GM23248 (cell line): ENCODE data around the gene COL6A5. TPM values are rescaled to one million over a fixed set of nuclear protein-coding genes. Genes with fewer than 3 reads are reported as not detected.

Experiments
- DNase-seq: peaks from one replicate; pipeline ENCODE4 v3.0.0-alpha.2; 2015
- H2AFZ ChIP-seq: fragments of 200-600 bp; sonication (generic); 2 replicates; pipeline ENCODE4 v1.6.1; 2016; ENCODE audit warnings: antibody characterized with exemption
- H3F3A ChIP-seq: fragments of 200-600 bp; sonication (generic); 2 replicates; pipeline ENCODE4 v1.6.1; 2016; ENCODE audit warnings: mild to moderate bottlenecking, antibody characterized with exemption, mixed run types; ENCODE audit not compliant: insufficient read depth
- H3K27ac ChIP-seq: fragments of 200-600 bp; sonication (generic); 2 replicates; pipeline ENCODE4 v1.5.1; 2016; ENCODE audit warnings: mild to moderate bottlenecking
- H3K27me3 ChIP-seq: fragments of 200-600 bp; sonication (generic); replicated peaks from 2 replicates; pipeline ENCODE4 v1.6.1; 2016; ENCODE audit warnings: mild to moderate bottlenecking; ENCODE audit not compliant: insufficient read depth
- H3K36me3 ChIP-seq: fragments of 200-600 bp; sonication (generic); 2 replicates; pipeline ENCODE4 v1.6.1; 2016; ENCODE audit warnings: low read depth, mild to moderate bottlenecking
- H3K4me1 ChIP-seq: fragments of 200-600 bp; sonication (generic); 2 replicates; pipeline ENCODE4 v1.6.1; 2016; ENCODE audit warnings: mild to moderate bottlenecking; ENCODE audit not compliant: insufficient read depth
- H3K4me2 ChIP-seq: fragments of 200-600 bp; sonication (generic); one replicate; pipeline ENCODE4 v1.6.1; 2016; ENCODE audit warnings: mild to moderate bottlenecking; ENCODE audit not compliant: unreplicated experiment
- H3K4me3 ChIP-seq: fragments of 200-600 bp; sonication (generic); 2 replicates; pipeline ENCODE4 v1.5.1; 2016; ENCODE audit warnings: mild to moderate bottlenecking
- H3K79me2 ChIP-seq: fragments of 200-600 bp; sonication (generic); 2 replicates; pipeline ENCODE4 v1.6.1; 2016; ENCODE audit warnings: mild to moderate bottlenecking; ENCODE audit not compliant: insufficient read depth
- H3K9ac ChIP-seq: fragments of 200-600 bp; sonication (generic); 2 replicates; pipeline ENCODE4 v1.6.1; 2016; ENCODE audit warnings: mild to moderate bottlenecking
- H3K9me2 ChIP-seq: fragments of 200-600 bp; sonication (generic); 2 replicates; pipeline ENCODE4 v1.6.1; 2016; ENCODE audit warnings: mixed run types, mild to moderate bottlenecking, moderate library complexity; ENCODE audit not compliant: insufficient read depth
- H3K9me3 ChIP-seq: fragments of 200-600 bp; sonication (generic); one replicate; pipeline ENCODE4 v1.6.1; 2017; ENCODE audit warnings: low read depth
- H4K20me1 ChIP-seq: fragments of 200-600 bp; sonication (generic); 2 replicates; pipeline ENCODE4 v1.6.0; 2016; ENCODE audit not compliant: insufficient read depth
- EZH2 ChIP-seq: fragments of 200-600 bp; sonication (generic); IDR thresholded peaks from 2 replicates; pipeline ENCODE4 v1.6.1; 2018; ENCODE audit warnings: antibody characterized with exemption, mild to moderate bottlenecking; ENCODE audit not compliant: insufficient read depth, poor library complexity, severe bottlenecking
- EZH2phosphoT487 ChIP-seq: fragments of 200-600 bp; sonication (generic); IDR thresholded peaks from 2 replicates; pipeline ENCODE4 v1.6.1; 2018; ENCODE audit warnings: antibody characterized with exemption, moderate library complexity, mild to moderate bottlenecking, low read depth; ENCODE audit not compliant: insufficient read depth
- WGBS, 2 experiments: methylation state at CpG; one replicate each; pipeline ENCODE4 v1.1.6; 2015 to 2017; ENCODE audit warnings: low lambda C conversion rate in 2 of 2, low coverage in 1 of 2; ENCODE audit errors: missing lambda C conversion rate in 2 of 2; 5-methylcytosine and 5-hydroxymethylcytosine counted together
- in situ Hi-C: fragments of 300-500 bp; cut with MboI; formaldehyde crosslinking; loops from 2 replicates; pipeline ENCODE4 v1.15.0; 2020
- polyA plus RNA-seq: library from polyadenylated mRNA; unstranded; fragments of >200 nt; fragmentation: Nextera tagmentation; extraction: Ambion mirVana; gene quantifications from 2 replicates; pipeline ENCODE4 v1.2.1, GENCODE V29; 2016
- total RNA-seq: library from RNA; depleted of rRNA; stranded (reverse); fragments of >200 nt; shearing (Covaris generic); gene quantifications from 2 replicates; pipeline ENCODE4 v1.2.3, GENCODE V29; 2014

Gene COL6A5
- total and polyA plus RNA-seq, 2 experiments from 2014 or later = not detected

DNA sequence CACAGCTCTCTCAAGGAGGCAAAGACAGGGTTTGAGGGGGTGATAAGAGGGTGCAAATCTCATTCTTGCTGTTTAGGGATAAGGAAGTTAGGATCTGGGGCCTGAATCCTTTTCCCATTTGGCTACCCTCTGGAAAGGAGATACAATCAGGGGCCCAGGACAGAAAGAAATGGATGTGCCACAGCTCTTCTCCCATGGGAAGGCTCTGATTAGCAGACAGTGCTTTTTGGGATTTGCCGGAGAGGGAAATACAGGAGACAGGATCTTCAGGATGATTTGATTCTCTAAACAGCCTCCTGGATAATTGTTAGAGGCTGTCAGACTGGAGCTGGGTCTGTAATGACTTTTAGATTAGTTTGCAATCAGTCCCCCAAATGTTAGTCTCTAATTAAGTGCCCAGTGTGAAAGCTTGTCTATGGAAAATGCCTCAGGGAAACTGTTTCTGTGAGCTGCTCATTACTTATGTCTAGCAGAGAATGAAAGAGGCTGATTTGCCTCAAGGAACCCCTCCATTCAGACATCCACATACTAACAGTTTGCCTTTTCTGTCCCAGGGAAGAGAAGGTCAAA lies 67.6 kb downstream of the COL6A5 start:
- no peak overlapping the region for H3K27ac ChIP-seq
- no peak for DNase-seq
- H3K36me3 ChIP-seq = no peaks in the 10 kb centered on the region
- no peaks in the 10 kb centered on the region for H3K79me2 ChIP-seq
- H3K4me3 ChIP-seq = no peak overlapping the region
- in situ Hi-C loops = no loop called here
- no peak overlapping the region for H2AFZ ChIP-seq
- WGBS, 2 experiments = 0% methylated on average over 1 of the region's 1 CpG
- H4K20me1 ChIP-seq = no peaks in the 10 kb centered on the region
- TF ChIP-seq EZH2 = no peak
- TF ChIP-seq EZH2phosphoT487 = no peak
- H3K9me3 ChIP-seq = no peaks in the 10 kb centered on the region
- no peaks in the 10 kb centered on the region for H3K4me1 ChIP-seq
- no peaks in the 10 kb centered on the region for H3K27me3 ChIP-seq
- no peaks in the 10 kb centered on the region for H3K9me2 ChIP-seq
- no peak overlapping the region for H3K9ac ChIP-seq
- H3F3A ChIP-seq = no peaks in the 10 kb centered on the region
- H3K4me2 ChIP-seq = no peak overlapping the region

DNA sequence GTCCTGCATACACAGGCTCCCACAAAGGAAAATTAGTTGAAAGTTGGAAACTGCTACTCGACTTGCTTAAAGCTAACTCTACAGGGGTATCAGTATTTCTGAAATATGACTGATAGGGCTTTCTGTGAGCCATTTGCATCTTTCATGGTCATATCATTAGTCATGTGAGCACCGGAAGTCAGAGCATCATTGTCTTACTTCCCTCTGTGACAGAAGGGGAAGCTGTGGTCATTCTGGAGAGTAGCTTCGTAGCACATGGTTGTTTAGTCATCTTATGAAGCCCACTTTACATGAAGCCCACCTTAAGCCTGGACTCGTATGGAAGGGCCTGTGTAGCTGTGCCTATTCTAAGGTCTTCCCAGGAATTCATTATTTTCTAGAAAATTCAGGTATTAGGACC lies 69.0 kb downstream of the COL6A5 start:
- Histone ChIP-seq H3K4me2 (no peak overlapping the region), H3K9me3 (no peaks in the 10 kb centered on the region), H3K79me2 (no peaks in the 10 kb centered on the region), H3K9ac (no peak overlapping the region), H3K4me3 (no peak overlapping the region), H4K20me1 (no peaks in the 10 kb centered on the region), H3K4me1 (no peaks in the 10 kb centered on the region), H3K27me3 (peaks cover 3% of the 10 kb centered on the region; the same call in 1 of the 2 replicates), H3F3A (no peaks in the 10 kb centered on the region), H3K27ac (no peak overlapping the region), H3K9me2 (no peaks in the 10 kb centered on the region), H3K36me3 (no peaks in the 10 kb centered on the region), H2AFZ (no peak overlapping the region)
- in situ Hi-C loops = no loop called here
- DNase-seq = no peak
- TF ChIP-seq EZH2 (no peak), EZH2phosphoT487 (no peak)
- WGBS, 2 experiments = 46 to 57% methylated on average over 4 of the region's 4 CpGs

DNA sequence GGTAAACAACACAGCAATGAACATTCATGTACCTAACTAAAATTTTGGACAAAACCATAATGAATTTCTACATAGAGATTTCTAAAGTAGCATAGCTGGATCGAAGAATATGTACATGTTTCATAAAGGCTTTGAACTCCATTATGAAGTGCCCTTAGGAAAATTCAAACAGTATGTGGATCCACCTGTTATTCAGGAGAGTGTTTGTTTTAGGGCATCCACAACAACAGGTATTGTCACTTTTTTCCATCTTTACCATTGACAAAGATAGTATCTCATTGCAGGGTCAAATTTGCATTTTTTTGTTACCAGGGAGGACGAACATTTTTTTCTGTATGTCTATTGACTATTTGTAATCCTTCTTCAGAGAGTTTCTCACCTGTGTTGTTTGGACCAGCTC lies 75.0 kb downstream of the COL6A5 start:
- 25 to 31% methylated on average over 2 of the region's 2 CpGs for WGBS, 2 experiments
- no peak overlapping the region for H3K27ac ChIP-seq
- no peaks in the 10 kb centered on the region for H3K9me2 ChIP-seq
- no peak overlapping the region for H3K9ac ChIP-seq
- no peaks in the 10 kb centered on the region for H3K36me3 ChIP-seq
- in situ Hi-C loops = no loop called here
- no peaks in the 10 kb centered on the region for H3K79me2 ChIP-seq
- H3K4me1 ChIP-seq = no peaks in the 10 kb centered on the region
- TF ChIP-seq EZH2 (no peak), EZH2phosphoT487 (no peak)
- H2AFZ ChIP-seq = no peak overlapping the region
- no peaks in the 10 kb centered on the region for H3K9me3 ChIP-seq
- no peak for DNase-seq
- H3K27me3 ChIP-seq = peaks cover 9% of the 10 kb centered on the region; the same call in 1 of the 2 replicates
- no peaks in the 10 kb centered on the region for H4K20me1 ChIP-seq
- no peak overlapping the region for H3K4me2 ChIP-seq
- no peaks in the 10 kb centered on the region for H3F3A ChIP-seq
- no peak overlapping the region for H3K4me3 ChIP-seq

DNA sequence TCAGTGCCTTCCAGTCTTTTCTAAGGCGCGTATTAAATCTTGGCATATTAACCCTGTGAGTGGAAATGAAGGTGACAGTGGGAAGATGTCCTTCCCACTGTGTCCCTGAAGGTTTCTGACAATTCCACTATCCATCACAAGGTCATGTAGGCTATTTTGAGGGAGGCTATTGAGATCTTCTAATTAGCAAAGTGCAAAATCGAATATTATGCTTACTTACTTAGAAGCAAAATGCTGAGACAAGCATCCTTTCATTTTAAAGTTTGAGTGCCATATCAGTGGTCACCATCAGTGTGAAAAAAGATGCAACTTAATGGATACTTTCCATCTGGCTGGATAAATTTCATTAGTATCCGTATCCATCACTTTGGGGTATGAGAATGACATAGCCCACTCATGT lies 77.6 kb downstream of the COL6A5 start:
- Histone ChIP-seq H3F3A (no peaks in the 10 kb centered on the region), H3K4me3 (no peak overlapping the region), H4K20me1 (no peaks in the 10 kb centered on the region), H3K36me3 (no peaks in the 10 kb centered on the region), H3K27me3 (peaks cover 9% of the 10 kb centered on the region; the same call in 1 of the 2 replicates), H3K9me3 (no peaks in the 10 kb centered on the region), H3K27ac (no peak overlapping the region), H3K4me1 (no peaks in the 10 kb centered on the region), H3K79me2 (no peaks in the 10 kb centered on the region), H3K9ac (no peak overlapping the region), H2AFZ (no peak overlapping the region), H3K9me2 (no peaks in the 10 kb centered on the region), H3K4me2 (no peak overlapping the region)
- no peak for TF ChIP-seq EZH2
- no peak for TF ChIP-seq EZH2phosphoT487
- WGBS, 2 experiments = 66 to 68% methylated on average over 4 of the region's 4 CpGs
- DNase-seq = no peak
- in situ Hi-C loops = no loop called here

DNA sequence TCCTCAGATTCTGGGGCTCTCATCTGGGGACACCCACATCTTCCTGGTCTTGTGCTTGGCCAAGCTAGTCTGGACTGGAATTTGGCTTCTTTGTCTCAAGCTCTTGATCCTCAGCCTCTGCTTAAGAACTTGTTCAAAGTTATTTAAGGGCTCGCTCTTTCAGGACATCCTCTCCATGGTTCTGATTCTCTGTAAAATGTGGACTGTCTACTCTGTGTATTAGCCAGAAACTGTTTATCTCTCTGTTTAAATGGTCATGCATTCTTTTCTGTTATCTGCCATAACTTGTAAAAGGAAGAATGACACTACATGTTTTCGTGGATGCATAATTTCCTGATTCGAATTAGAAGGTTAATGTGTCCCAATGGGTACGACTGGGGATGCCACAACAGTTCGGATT lies 79.4 kb downstream of the COL6A5 start:
- Histone ChIP-seq H3K9me2 (no peaks in the 10 kb centered on the region), H3K9me3 (no peaks in the 10 kb centered on the region), H3K4me2 (no peak overlapping the region), H4K20me1 (no peaks in the 10 kb centered on the region), H3K27ac (no peak overlapping the region), H2AFZ (no peak overlapping the region), H3K36me3 (no peaks in the 10 kb centered on the region), H3K4me3 (no peak overlapping the region), H3K9ac (no peak overlapping the region), H3K4me1 (no peaks in the 10 kb centered on the region), H3K79me2 (no peaks in the 10 kb centered on the region), H3F3A (no peaks in the 10 kb centered on the region), H3K27me3 (peaks cover 12% of the 10 kb centered on the region)
- TF ChIP-seq EZH2 (no peak), EZH2phosphoT487 (no peak)
- no peak for DNase-seq
- 72 to 74% methylated on average over 5 of the region's 5 CpGs for WGBS, 2 experiments
- in situ Hi-C loops = no loop called here
